DOHH2 (cell line): ENCODE measurements around the gene ALCAM.

ENCODE experiments used
- EZH2phosphoT487 ChIP-seq: fragments of 200-600 bp; sonication (generic); IDR thresholded peaks from 2 replicates; pipeline ENCODE4 v1.6.1; 2017; ENCODE audit warnings: borderline replicate concordance, mild to moderate bottlenecking, antibody characterized with exemption, low read length, moderate library complexity, mixed read lengths
- TF ChIP-seq, protein P1 (sequence below): fragments of 200-600 bp; sonication (generic); IDR thresholded peaks from one replicate; pipeline ENCODE4 v1.5.1; 2014; ENCODE audit warnings: antibody characterized with exemption, mild to moderate bottlenecking, low read depth, low read length; ENCODE audit not compliant: poor library complexity, severe bottlenecking

DNA sequence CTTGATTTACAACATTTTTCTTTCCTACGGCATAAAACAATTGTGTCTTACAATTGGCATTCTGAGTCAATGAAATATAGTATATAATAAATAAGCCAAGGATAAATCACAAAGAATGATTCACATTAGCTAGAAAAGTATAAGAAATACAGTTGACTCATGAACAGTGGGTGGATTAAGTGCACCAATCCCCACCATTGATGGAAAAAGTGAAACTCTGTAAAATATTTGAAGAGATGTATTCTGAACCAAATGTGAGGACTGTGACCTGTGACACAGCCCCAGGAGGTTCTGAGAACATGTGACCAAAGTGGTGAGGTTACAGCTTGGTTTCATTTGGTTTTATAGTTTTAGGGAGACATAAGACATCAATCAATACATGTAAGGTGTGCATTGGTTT lies 227.5 kb downstream of the ALCAM start:
- TF ChIP-seq, protein P1, sequence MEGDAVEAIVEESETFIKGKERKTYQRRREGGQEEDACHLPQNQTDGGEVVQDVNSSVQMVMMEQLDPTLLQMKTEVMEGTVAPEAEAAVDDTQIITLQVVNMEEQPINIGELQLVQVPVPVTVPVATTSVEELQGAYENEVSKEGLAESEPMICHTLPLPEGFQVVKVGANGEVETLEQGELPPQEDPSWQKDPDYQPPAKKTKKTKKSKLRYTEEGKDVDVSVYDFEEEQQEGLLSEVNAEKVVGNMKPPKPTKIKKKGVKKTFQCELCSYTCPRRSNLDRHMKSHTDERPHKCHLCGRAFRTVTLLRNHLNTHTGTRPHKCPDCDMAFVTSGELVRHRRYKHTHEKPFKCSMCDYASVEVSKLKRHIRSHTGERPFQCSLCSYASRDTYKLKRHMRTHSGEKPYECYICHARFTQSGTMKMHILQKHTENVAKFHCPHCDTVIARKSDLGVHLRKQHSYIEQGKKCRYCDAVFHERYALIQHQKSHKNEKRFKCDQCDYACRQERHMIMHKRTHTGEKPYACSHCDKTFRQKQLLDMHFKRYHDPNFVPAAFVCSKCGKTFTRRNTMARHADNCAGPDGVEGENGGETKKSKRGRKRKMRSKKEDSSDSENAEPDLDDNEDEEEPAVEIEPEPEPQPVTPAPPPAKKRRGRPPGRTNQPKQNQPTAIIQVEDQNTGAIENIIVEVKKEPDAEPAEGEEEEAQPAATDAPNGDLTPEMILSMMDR: no peak
- no peak for TF ChIP-seq EZH2phosphoT487
